ENCODE data around the gene ETNK2.

DNA sequence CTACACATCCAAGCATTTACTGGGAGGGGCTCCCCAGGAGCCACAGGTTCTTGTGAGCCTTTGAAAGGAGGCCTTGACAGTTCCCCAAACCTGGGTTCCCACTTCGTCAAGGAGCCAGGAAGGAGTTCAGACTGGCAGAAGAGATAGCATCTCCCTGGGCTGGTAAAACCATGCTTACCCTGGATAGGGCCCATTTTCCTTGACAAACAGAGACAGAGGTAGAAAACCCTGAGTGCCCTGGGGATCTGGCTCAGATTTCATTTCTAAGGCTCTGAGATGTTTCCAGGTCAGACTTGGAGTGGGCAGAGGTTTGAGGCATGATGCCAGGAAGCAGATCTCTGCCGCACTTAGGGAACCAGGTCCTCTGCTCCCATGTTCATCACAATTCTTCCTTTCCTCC, 2.7 kb downstream of the ETNK2 start:
- TF ChIP-seq, protein P1, sequence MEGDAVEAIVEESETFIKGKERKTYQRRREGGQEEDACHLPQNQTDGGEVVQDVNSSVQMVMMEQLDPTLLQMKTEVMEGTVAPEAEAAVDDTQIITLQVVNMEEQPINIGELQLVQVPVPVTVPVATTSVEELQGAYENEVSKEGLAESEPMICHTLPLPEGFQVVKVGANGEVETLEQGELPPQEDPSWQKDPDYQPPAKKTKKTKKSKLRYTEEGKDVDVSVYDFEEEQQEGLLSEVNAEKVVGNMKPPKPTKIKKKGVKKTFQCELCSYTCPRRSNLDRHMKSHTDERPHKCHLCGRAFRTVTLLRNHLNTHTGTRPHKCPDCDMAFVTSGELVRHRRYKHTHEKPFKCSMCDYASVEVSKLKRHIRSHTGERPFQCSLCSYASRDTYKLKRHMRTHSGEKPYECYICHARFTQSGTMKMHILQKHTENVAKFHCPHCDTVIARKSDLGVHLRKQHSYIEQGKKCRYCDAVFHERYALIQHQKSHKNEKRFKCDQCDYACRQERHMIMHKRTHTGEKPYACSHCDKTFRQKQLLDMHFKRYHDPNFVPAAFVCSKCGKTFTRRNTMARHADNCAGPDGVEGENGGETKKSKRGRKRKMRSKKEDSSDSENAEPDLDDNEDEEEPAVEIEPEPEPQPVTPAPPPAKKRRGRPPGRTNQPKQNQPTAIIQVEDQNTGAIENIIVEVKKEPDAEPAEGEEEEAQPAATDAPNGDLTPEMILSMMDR (CRISPR knock-in tag; IDR thresholded peaks at IDR 0.05): no peak
- TF ChIP-seq MBNL3 (CRISPR knock-in tag; conservative IDR thresholded peaks at IDR 0.05): no peak
